SK-N-SH treated with all-trans-retinoic acid at 6 μM for 48 hours (cell line): ENCODE measurements around the gene KCNH4.
A peak's percentile ranks its signal among the peaks of the same experiment; 100 is the strongest.

Experiments
- ATAC-seq: fragments of 200-7000 bp; cut with Tn5 transposase; 3 replicates; pipeline ENCODE4 v1.9.1; 2020; ENCODE audit warnings: mild to moderate bottlenecking, moderate library complexity
- ARNTL ChIP-seq: fragments of 450-650 bp; formaldehyde crosslinking; IDR thresholded peaks from 2 replicates; pipeline ENCODE4 v1.5.0; 2020; ENCODE audit warnings: low read depth, mild to moderate bottlenecking, moderate library complexity, borderline replicate concordance
- BACH2 ChIP-seq: fragments of 250-450 bp; sonication (Bioruptor Pico); IDR thresholded peaks from 2 replicates; pipeline ENCODE4 v1.9.0; 2021; ENCODE audit warnings: mild to moderate bottlenecking, borderline replicate concordance
- CREB5 ChIP-seq: fragments of 250-450 bp; sonication (Bioruptor Pico); IDR thresholded peaks from 2 replicates; pipeline ENCODE4 v1.5.1; 2020; ENCODE audit warnings: low read depth, mild to moderate bottlenecking, moderate library complexity
- CSDC2 ChIP-seq: fragments of 250-450 bp; sonication (Bioruptor Pico); IDR thresholded peaks from 2 replicates; pipeline ENCODE4 v1.5.0; 2020; ENCODE audit warnings: mild to moderate bottlenecking, moderate library complexity
- ESRRG ChIP-seq: fragments of 250-450 bp; sonication (Bioruptor Pico); IDR thresholded peaks from 2 replicates; pipeline ENCODE4 v1.6.1; 2021; ENCODE audit warnings: mild to moderate bottlenecking
- GLIS3 ChIP-seq: fragments of 250-450 bp; sonication (Bioruptor Pico); IDR thresholded peaks from 2 replicates; pipeline ENCODE4 v1.5.0; 2020; ENCODE audit warnings: mild to moderate bottlenecking, moderate library complexity
- ISL1 ChIP-seq: fragments of 250-450 bp; sonication (Bioruptor Pico); IDR thresholded peaks from 2 replicates; pipeline ENCODE4 v2.1.2; 2022; ENCODE audit warnings: mild to moderate bottlenecking, moderate library complexity
- PPARA ChIP-seq: fragments of 250-450 bp; sonication (Bioruptor Pico); IDR thresholded peaks from 2 replicates; pipeline ENCODE4 v1.5.0; 2020; ENCODE audit warnings: mild to moderate bottlenecking, borderline replicate concordance
- SNAI2 ChIP-seq: fragments of 250-450 bp; sonication (Bioruptor Pico); IDR thresholded peaks from 2 replicates; pipeline ENCODE4 v1.5.0; 2020; ENCODE audit warnings: mild to moderate bottlenecking, moderate library complexity
- TCF4 ChIP-seq: fragments of 250-450 bp; sonication (Bioruptor Pico); IDR thresholded peaks from 2 replicates; pipeline ENCODE4 v1.8.0; 2021; ENCODE audit warnings: mild to moderate bottlenecking, moderate library complexity, borderline replicate concordance
- TOX ChIP-seq: fragments of 250-450 bp; sonication (Bioruptor Pico); IDR thresholded peaks from 2 replicates; pipeline ENCODE4 v1.8.0; 2021; ENCODE audit warnings: mild to moderate bottlenecking, moderate library complexity, borderline replicate concordance
- TSHZ2 ChIP-seq: fragments of 250-450 bp; sonication (Bioruptor Pico); IDR thresholded peaks from 2 replicates; pipeline ENCODE4 v1.5.0; 2020; ENCODE audit warnings: mild to moderate bottlenecking, moderate library complexity
- ZC3H10 ChIP-seq: fragments of 250-450 bp; sonication (Bioruptor Pico); IDR thresholded peaks from 2 replicates; pipeline ENCODE4 v1.5.1; 2021; ENCODE audit warnings: mild to moderate bottlenecking, moderate library complexity
- ZFP3 ChIP-seq: fragments of 250-450 bp; sonication (Bioruptor Pico); IDR thresholded peaks from 2 replicates; pipeline ENCODE4 v1.5.0; 2020; ENCODE audit warnings: mild to moderate bottlenecking, moderate library complexity
- ZNF565 ChIP-seq: fragments of 450-650 bp; formaldehyde crosslinking; conservative IDR thresholded peaks from 2 replicates; pipeline ENCODE4 v1.5.0; 2020; ENCODE audit warnings: low read depth, mild to moderate bottlenecking, moderate library complexity
- ZNF70 ChIP-seq: fragments of 450-650 bp; formaldehyde crosslinking; IDR thresholded peaks from 2 replicates; pipeline ENCODE4 v1.5.0; 2020; ENCODE audit warnings: mild to moderate bottlenecking, moderate library complexity
- ZNF8 ChIP-seq: fragments of 450-650 bp; formaldehyde crosslinking; IDR thresholded peaks from 2 replicates; pipeline ENCODE4 v1.5.0; 2020; ENCODE audit warnings: mild to moderate bottlenecking, moderate library complexity
- TF ChIP-seq, protein P1 (sequence below): fragments of 250-450 bp; sonication (Bioruptor Pico); IDR thresholded peaks from 2 replicates; pipeline ENCODE4 v1.8.0; 2021; ENCODE audit warnings: low read depth, mild to moderate bottlenecking, moderate library complexity, borderline replicate concordance
- TF ChIP-seq, protein P2 (sequence below): fragments of 250-450 bp; sonication (Bioruptor Pico); IDR thresholded peaks from 2 replicates; pipeline ENCODE4 v1.5.1; 2021; ENCODE audit warnings: mild to moderate bottlenecking, moderate library complexity
- TF ChIP-seq, protein P3 (sequence below): fragments of 250-450 bp; sonication (Bioruptor Pico); IDR thresholded peaks from 2 replicates; pipeline ENCODE4 v1.8.0; 2020; ENCODE audit warnings: mild to moderate bottlenecking, moderate library complexity, borderline replicate concordance

The KCNH4 gene

DNA sequence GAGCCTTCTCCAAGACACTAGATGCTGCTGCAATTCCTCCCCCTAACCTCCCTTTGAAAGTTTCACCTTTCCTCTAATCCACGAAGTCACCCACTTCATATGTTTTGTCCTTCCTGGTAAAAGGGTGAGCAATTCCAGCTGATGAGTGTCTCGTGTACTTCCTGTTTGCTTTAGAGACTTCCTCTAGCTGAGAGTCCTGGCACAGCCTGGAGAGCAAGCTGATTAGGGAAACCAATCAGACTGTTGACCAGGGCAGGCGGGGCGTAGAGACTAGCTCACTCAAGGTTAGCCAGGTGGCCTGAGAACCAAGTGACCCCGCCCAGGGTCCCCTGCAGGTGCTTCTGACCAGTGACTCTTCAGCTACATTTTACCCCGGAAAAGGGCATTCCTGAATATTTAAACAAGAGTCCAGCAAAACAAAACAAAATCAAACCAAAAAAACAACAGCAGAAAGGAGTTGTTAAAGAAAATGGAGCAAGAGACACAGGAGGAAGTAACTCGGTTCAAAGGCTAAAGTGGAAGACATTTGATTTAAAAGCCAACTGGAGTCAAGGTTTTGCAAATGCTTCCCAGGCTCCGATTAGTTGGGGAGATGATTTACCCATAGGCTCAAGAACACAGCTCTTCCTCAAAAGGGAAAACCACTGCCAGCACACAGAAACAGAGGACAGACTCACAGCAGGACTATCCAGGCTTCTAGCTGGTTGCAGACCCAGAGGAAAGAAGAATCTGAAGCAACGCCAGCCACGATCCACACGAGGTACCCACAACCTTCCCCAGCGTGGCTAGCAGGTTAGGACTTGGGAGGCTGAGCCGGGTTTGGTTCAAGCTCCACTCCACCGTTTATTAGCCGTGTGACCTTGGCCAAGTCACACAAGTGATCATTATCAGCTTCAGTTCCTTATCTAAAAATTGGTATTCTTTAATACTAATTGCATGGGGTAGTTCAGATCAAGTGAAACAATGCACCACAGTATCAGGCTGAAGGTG lies 45.0 kb downstream of the KCNH4 start:
- TF ChIP-seq TSHZ2 (CRISPR knock-in tag) (no peak), ARNTL (CRISPR knock-in tag) (no peak), BACH2 (CRISPR knock-in tag) (no peak), ESRRG (no peak), CSDC2 (no peak), ZNF565 (no peak), GLIS3 (no peak), TOX (CRISPR knock-in tag) (no peak), ZC3H10 (CRISPR knock-in tag) (no peak), TCF4 (CRISPR knock-in tag) (no peak), ZNF70 (CRISPR knock-in tag) (no peak), PPARA (CRISPR knock-in tag) (no peak), SNAI2 (CRISPR knock-in tag) (no peak), ISL1 (CRISPR knock-in tag) (no peak)
- ATAC-seq, result peak; percentile 51

GRCh38 chr17:42135151-42135550 lies 45.8 kb downstream of the KCNH4 start:
- TF ChIP-seq ZNF565, result no peak
- TF ChIP-seq TOX (CRISPR knock-in tag), result no peak
- no peak for ATAC-seq

DNA sequence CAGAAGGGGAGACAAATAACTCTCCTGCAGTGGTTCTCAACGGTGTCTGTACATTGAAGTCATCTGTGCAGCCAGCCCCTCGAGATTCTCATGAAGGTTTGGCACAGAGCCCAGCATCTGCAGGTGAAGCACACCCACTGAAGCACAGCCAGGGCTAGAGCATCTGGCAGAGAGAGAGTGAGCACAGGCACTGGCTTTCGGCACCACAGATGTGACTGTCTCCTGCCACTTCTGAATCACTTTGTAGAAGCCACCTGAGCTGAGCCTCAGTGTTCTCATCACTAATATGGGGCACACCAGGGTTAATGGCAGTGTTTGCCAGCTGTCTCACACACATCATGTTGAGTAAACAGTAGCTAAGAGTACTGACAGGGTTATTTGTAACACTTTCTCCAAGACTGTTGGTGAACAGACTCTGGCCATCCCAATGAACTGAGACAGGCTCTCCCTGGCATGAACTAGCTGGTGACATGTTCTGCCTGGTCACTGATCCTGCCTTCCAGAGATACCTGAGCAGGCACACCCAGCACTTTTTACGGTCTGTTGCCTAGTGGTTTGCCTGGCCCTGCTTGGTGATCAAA lies 47.4 kb downstream of the KCNH4 start:
- TF ChIP-seq ESRRG, result no peak
- TF ChIP-seq SNAI2 (CRISPR knock-in tag), result no peak
- TF ChIP-seq, protein P1, sequence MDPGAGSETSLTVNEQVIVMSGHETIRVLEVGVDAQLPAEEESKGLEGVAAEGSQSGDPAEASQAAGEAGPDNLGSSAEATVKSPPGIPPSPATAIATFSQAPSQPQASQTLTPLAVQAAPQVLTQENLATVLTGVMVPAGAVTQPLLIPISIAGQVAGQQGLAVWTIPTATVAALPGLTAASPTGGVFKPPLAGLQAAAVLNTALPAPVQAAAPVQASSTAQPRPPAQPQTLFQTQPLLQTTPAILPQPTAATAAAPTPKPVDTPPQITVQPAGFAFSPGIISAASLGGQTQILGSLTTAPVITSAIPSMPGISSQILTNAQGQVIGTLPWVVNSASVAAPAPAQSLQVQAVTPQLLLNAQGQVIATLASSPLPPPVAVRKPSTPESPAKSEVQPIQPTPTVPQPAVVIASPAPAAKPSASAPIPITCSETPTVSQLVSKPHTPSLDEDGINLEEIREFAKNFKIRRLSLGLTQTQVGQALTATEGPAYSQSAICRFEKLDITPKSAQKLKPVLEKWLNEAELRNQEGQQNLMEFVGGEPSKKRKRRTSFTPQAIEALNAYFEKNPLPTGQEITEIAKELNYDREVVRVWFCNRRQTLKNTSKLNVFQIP (CRISPR knock-in tag), result no peak
- no peak for TF ChIP-seq ZNF8 (CRISPR knock-in tag)
- TF ChIP-seq ZFP3 (CRISPR knock-in tag), result no peak
- no peak for TF ChIP-seq GLIS3
- TF ChIP-seq ZC3H10 (CRISPR knock-in tag), result no peak
- no peak for TF ChIP-seq ISL1 (CRISPR knock-in tag)
- TF ChIP-seq CSDC2, result no peak
- TF ChIP-seq TCF4 (CRISPR knock-in tag), result no peak
- no peak for TF ChIP-seq ZNF70 (CRISPR knock-in tag)
- TF ChIP-seq, protein P2, sequence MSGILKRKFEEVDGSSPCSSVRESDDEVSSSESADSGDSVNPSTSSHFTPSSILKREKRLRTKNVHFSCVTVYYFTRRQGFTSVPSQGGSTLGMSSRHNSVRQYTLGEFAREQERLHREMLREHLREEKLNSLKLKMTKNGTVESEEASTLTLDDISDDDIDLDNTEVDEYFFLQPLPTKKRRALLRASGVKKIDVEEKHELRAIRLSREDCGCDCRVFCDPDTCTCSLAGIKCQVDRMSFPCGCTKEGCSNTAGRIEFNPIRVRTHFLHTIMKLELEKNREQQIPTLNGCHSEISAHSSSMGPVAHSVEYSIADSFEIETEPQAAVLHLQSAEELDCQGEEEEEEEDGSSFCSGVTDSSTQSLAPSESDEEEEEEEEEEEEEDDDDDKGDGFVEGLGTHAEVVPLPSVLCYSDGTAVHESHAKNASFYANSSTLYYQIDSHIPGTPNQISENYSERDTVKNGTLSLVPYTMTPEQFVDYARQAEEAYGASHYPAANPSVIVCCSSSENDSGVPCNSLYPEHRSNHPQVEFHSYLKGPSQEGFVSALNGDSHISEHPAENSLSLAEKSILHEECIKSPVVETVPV (CRISPR knock-in tag), result no peak
- no peak for TF ChIP-seq BACH2 (CRISPR knock-in tag)
- no peak for TF ChIP-seq TSHZ2 (CRISPR knock-in tag)
- no peak for TF ChIP-seq PPARA (CRISPR knock-in tag)
- no peak for TF ChIP-seq CREB5 (CRISPR knock-in tag)
- no peak for TF ChIP-seq ARNTL (CRISPR knock-in tag)
- TF ChIP-seq, protein P3, sequence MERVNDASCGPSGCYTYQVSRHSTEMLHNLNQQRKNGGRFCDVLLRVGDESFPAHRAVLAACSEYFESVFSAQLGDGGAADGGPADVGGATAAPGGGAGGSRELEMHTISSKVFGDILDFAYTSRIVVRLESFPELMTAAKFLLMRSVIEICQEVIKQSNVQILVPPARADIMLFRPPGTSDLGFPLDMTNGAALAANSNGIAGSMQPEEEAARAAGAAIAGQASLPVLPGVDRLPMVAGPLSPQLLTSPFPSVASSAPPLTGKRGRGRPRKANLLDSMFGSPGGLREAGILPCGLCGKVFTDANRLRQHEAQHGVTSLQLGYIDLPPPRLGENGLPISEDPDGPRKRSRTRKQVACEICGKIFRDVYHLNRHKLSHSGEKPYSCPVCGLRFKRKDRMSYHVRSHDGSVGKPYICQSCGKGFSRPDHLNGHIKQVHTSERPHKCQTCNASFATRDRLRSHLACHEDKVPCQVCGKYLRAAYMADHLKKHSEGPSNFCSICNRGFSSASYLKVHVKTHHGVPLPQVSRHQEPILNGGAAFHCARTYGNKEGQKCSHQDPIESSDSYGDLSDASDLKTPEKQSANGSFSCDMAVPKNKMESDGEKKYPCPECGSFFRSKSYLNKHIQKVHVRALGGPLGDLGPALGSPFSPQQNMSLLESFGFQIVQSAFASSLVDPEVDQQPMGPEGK (CRISPR knock-in tag), result no peak
- no peak for ATAC-seq
